SU-DHL-6 (cell line): ENCODE measurements around the gene ARIH1.

ENCODE experiments used
- H2AFZ ChIP-seq: fragments of 200-600 bp; sonication (generic); 2 replicates; pipeline ENCODE4 v1.6.1; 2014; ENCODE audit warnings: low read depth, mild to moderate bottlenecking, moderate library complexity, mixed read lengths, antibody characterized with exemption, low read length; ENCODE audit not compliant: severe bottlenecking
- H3F3A ChIP-seq: fragments of 200-600 bp; shearing (Covaris generic); 2 replicates; pipeline ENCODE4 v1.6.0; 2016; ENCODE audit warnings: antibody characterized with exemption, mild to moderate bottlenecking; ENCODE audit not compliant: insufficient read depth
- H3K27ac ChIP-seq: fragments of 200-600 bp; sonication (generic); 2 replicates; pipeline ENCODE4 v1.5.1; 2016; ENCODE audit warnings: low read depth, mild to moderate bottlenecking, low read length, moderate library complexity, mixed read lengths
- H3K27me3 ChIP-seq: fragments of 200-600 bp; sonication (generic), shearing (Covaris generic); 2 replicates; pipeline ENCODE4 v1.6.0; 2014; ENCODE audit warnings: mild to moderate bottlenecking, low read length
- H3K36me3 ChIP-seq: fragments of 200-600 bp; sonication (generic); 2 replicates; pipeline ENCODE4 v1.6.1; 2014; ENCODE audit warnings: mild to moderate bottlenecking, low read length, mixed read lengths
- H3K4me2 ChIP-seq: fragments of 300-600, 200-600 bp; shearing (Covaris generic), sonication (generic); 2 replicates; pipeline ENCODE4 v1.6.0; 2014; ENCODE audit warnings: low read length, low read depth, mild to moderate bottlenecking; ENCODE audit not compliant: poor library complexity, severe bottlenecking
- H3K4me3 ChIP-seq: fragments of 200-600 bp; sonication (generic); 2 replicates; pipeline ENCODE4 v1.5.1; 2014; ENCODE audit warnings: antibody characterized with exemption, low read length, mild to moderate bottlenecking, mixed read lengths; ENCODE audit not compliant: insufficient read depth, poor library complexity, severe bottlenecking
- H3K79me2 ChIP-seq: fragments of 200-600 bp; sonication (generic); 2 replicates; pipeline ENCODE4 v1.6.1; 2014; ENCODE audit warnings: mild to moderate bottlenecking, low read length, moderate library complexity; ENCODE audit not compliant: insufficient read depth
- H3K9ac ChIP-seq: fragments of 200-600 bp; sonication (generic); 2 replicates; pipeline ENCODE4 v1.7.0; 2014; ENCODE audit warnings: mild to moderate bottlenecking, low read length
- H3K9me2 ChIP-seq: fragments of 200-600 bp; sonication (generic); replicated peaks from 2 replicates; pipeline ENCODE4 v1.6.1; 2014; ENCODE audit warnings: low read length; ENCODE audit not compliant: insufficient read depth
- H3K9me3 ChIP-seq: fragments of 200-600 bp; sonication (generic); 2 replicates; pipeline ENCODE4 v1.6.1; 2014; ENCODE audit warnings: low read length, mixed read lengths; ENCODE audit not compliant: insufficient read depth
- H4K20me1 ChIP-seq: fragments of 200-600 bp; sonication (generic); 2 replicates; pipeline ENCODE4 v1.6.1; 2014; ENCODE audit warnings: low read depth, mild to moderate bottlenecking, antibody characterized with exemption, low read length, moderate library complexity, mixed read lengths
- CTCF ChIP-seq: fragments of 200-600 bp; sonication (generic); IDR thresholded peaks from one replicate; pipeline ENCODE4 v1.5.1; 2017; ENCODE audit warnings: antibody characterized with exemption, mild to moderate bottlenecking, low read length, moderate library complexity; ENCODE audit not compliant: insufficient read depth, poor library complexity, severe bottlenecking
- EZH2phosphoT487 ChIP-seq: fragments of 200-600 bp; sonication (generic), shearing (Covaris generic); conservative IDR thresholded peaks from 2 replicates; pipeline ENCODE4 v1.6.1; 2018; ENCODE audit warnings: mild to moderate bottlenecking, antibody characterized with exemption, low read length, moderate library complexity, mixed read lengths

ARIH1 gene

GRCh38 chr15:72460402-72460801 lies 13.7 kb upstream of the ARIH1 start:
- Histone ChIP-seq H3K27me3 (no peaks in the 10 kb centered on the region), H3K9me2 (no peaks in the 10 kb centered on the region), H3K79me2 (no peaks in the 10 kb centered on the region), H3K9me3 (no peaks in the 10 kb centered on the region), H3K4me2 (no peak overlapping the region), H3K4me3 (no peak overlapping the region), H3K9ac (no peak overlapping the region), H3K27ac (no peak overlapping the region), H2AFZ (no peak overlapping the region), H3K36me3 (no peaks in the 10 kb centered on the region), H3F3A (no peaks in the 10 kb centered on the region), H4K20me1 (no peaks in the 10 kb centered on the region; the same call in 1 of the 2 replicates)
- no peak for TF ChIP-seq EZH2phosphoT487
- no peak for TF ChIP-seq CTCF

- H3K9me3 ChIP-seq, result no peaks in the 10 kb centered on the region
- no peak overlapping the region for H3K27ac ChIP-seq
- no peak overlapping the region for H2AFZ ChIP-seq
- TF ChIP-seq EZH2phosphoT487, result no peak
- TF ChIP-seq CTCF, result no peak
- no peak overlapping the region for H3K9ac ChIP-seq
- H3K4me3 ChIP-seq, result no peak overlapping the region
- no peaks in the 10 kb centered on the region for H3K79me2 ChIP-seq
- no peaks in the 10 kb centered on the region for H3K36me3 ChIP-seq
- H3F3A ChIP-seq, result no peaks in the 10 kb centered on the region
- no peaks in the 10 kb centered on the region for H3K9me2 ChIP-seq
- H4K20me1 ChIP-seq, result no peaks in the 10 kb centered on the region; the same call in 1 of the 2 replicates
- H3K4me2 ChIP-seq, result no peak overlapping the region
- no peaks in the 10 kb centered on the region for H3K27me3 ChIP-seq
These were observed 10.4 kb upstream of the ARIH1 start for GRCh38 chr15:72463702-72464101.

GRCh38 chr15:72464251-72464650 lies 9.9 kb upstream of the ARIH1 start:
- no peak overlapping the region for H3K4me3 ChIP-seq
- no peak overlapping the region for H3K27ac ChIP-seq
- no peaks in the 10 kb centered on the region for H3K9me2 ChIP-seq
- no peak overlapping the region for H2AFZ ChIP-seq
- no peak overlapping the region for H3K4me2 ChIP-seq
- no peaks in the 10 kb centered on the region for H3K79me2 ChIP-seq
- no peak overlapping the region for H3K9ac ChIP-seq
- no peaks in the 10 kb centered on the region for H3K27me3 ChIP-seq
- no peaks in the 10 kb centered on the region; the same call in 1 of the 2 replicates for H4K20me1 ChIP-seq
- H3K36me3 ChIP-seq, result no peaks in the 10 kb centered on the region
- no peaks in the 10 kb centered on the region for H3F3A ChIP-seq
- no peaks in the 10 kb centered on the region for H3K9me3 ChIP-seq
- TF ChIP-seq CTCF, result no peak
- TF ChIP-seq EZH2phosphoT487, result no peak
